Measurements from ENCODE around the gene SLC25A1.

GRCh38 chr22:19218541-19219233, 40.2 kb upstream of the SLC25A1 start:
- no peak for TF ChIP-seq POLR2AphosphoS5 (IDR thresholded peaks at IDR 0.05; ENCODE audit: low read depth, low read length)
- no peak for TF ChIP-seq REST (IDR thresholded peaks at IDR 0.05; ENCODE audit: insufficient read depth in 1 of 2, low read depth in 2 of 2, low read length in 1 of 2)
- no peak for TF ChIP-seq CTCF (IDR thresholded peaks at IDR 0.05)
- TF ChIP-seq SIN3A (IDR thresholded peaks at IDR 0.05; ENCODE audit: borderline replicate concordance, insufficient read depth, low read depth, low read length): no peak
- no peak for TF ChIP-seq TCF7L2 (IDR thresholded peaks at IDR 0.05; ENCODE audit: low read depth, low read length)

Measured in Panc1 (cell line).